ENCODE data around the gene FKBP5. TPM values are rescaled to one million over a fixed set of nuclear protein-coding genes. Genes with fewer than 3 reads are reported as not detected.

Gene FKBP5
- total and polyA plus RNA-seq, 9 of the 15 experiments (the other 6 are each of a cell fraction or from before 2014, with no cell fraction given) = 32.7 to 151 (median 75.0) TPM

DNA sequence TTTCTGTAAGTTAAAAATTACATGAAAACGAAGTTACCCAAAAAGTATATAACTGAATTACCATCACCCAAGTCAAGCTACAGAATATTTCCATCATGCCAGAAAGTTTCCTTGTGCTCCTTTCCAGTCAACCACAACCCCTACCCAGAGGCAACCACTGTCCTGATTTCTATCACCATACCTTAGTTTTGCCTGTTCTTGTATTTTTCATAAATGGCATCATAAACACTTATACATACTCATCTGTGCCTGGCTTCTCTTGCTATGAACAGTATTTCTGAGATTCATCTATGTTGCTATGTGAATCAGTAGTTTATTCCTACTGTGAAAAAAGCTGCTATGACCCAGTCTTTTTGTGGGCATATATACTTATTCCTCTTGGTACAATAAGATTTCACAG, 7.4 kb downstream of the FKBP5 start:
- POLR2A ChIA-PET = interaction anchor here (1.1 to 2.3 kb wide), 2 partner anchors 13 to 61 kb away, joined by 3 to 11 read pairs; no protein-coding TSS in a partner anchor
- no peak overlapping the region for H3K4me2 ChIP-seq (ENCODE audit: insufficient read depth, low read length)
- DNase-seq (ENCODE audit: extremely low read depth in 1 of 4, low spot score in 3 of 4) (no peak), FAIRE-seq (no peak), ATAC-seq (no peak)
- peaks cover 45% of the 10 kb centered on the region for H3K36me3 ChIP-seq (ENCODE audit: control insufficient read depth, insufficient read depth, low read length)
- no peaks in the 10 kb centered on the region for H3K9me1 ChIP-seq (ENCODE audit: control insufficient read depth, insufficient read depth, low read length)
- no peak overlapping the region for H3K4me3 ChIP-seq
- H2AFZ ChIP-seq (ENCODE audit: low read depth, low read length) = no peak overlapping the region
- no peaks in the 10 kb centered on the region for H3K9me3 ChIP-seq (replicated peaks; ENCODE audit: control insufficient read depth, insufficient read depth, low read depth, low read length)
- no peak overlapping the region for H3K9ac ChIP-seq (ENCODE audit: insufficient read depth in 1 of 2, low read depth in 2 of 2, low read length in 2 of 2)
- CTCF ChIA-PET (ENCODE audit: low intra/inter-chr PET ratio) = no interaction called here
- no TSS peak for BruUV-seq (replicated peaks)
- no peak overlapping the region for H3K27ac ChIP-seq (ENCODE audit: extremely low read depth, low read depth, low read length)
- intact Hi-C loops (cut with micrococcal nuclease) = no loop called here
- in situ Hi-C loops (cut with MboI) = no loop called here
- peaks cover 5 to 6% of the 10 kb centered on the region in 2 experiments; a peak in 2 of 5 replicates for H3K4me1 ChIP-seq (replicated peaks in 1 of 2; ENCODE audit: control insufficient read depth in 2 of 2, insufficient read depth in 2 of 2, low read length in 2 of 2)
- no peaks in the 10 kb centered on the region for H4K20me1 ChIP-seq (replicated peaks; ENCODE audit: control insufficient read depth, insufficient read depth, low read length)
- peaks cover 97% of the 10 kb centered on the region for H3K79me2 ChIP-seq (ENCODE audit: control insufficient read depth, insufficient read depth, low read length)
- WGBS (ENCODE audit: insufficient coverage, low coverage, missing lambda C conversion rate) = 60% methylated on average over 1 of the region's 1 CpG
- H3K27me3 ChIP-seq (ENCODE audit: control insufficient read depth in 2 of 2, insufficient read depth in 2 of 2, low read length in 2 of 2) = no peaks in the 10 kb centered on the region
- no peak for TF ChIP-seq RBM25 (IDR thresholded peaks at IDR 0.05; ENCODE audit: low read depth, low read length, severe bottlenecking)
- no peak for TF ChIP-seq ETS2 (tag; IDR thresholded peaks at IDR 0.05; ENCODE audit: borderline replicate concordance, poor library complexity, severe bottlenecking)
- no peak for TF ChIP-seq TFE3 (CRISPR knock-in tag; IDR thresholded peaks at IDR 0.05)
- TF ChIP-seq RBM17 (IDR thresholded peaks at IDR 0.05; ENCODE audit: borderline replicate concordance, low read depth, low read length) = no peak
- TF ChIP-seq ILK (tag; IDR thresholded peaks at IDR 0.05; ENCODE audit: borderline replicate concordance, low read depth) = no peak
- no peak for TF ChIP-seq AFF1 (IDR thresholded peaks at IDR 0.05; ENCODE audit: low read depth in 1 of 2, partially characterized antibody in 2 of 2)
- no peak for TF ChIP-seq HDAC2 (IDR thresholded peaks at IDR 0.05)
- no peak for TF ChIP-seq DLX4 (CRISPR knock-in tag; IDR thresholded peaks at IDR 0.05)
- no peak for TF ChIP-seq FOXJ2 (tag; IDR thresholded peaks at IDR 0.05)
- TF ChIP-seq IFI16 (CRISPR knock-in tag; IDR thresholded peaks at IDR 0.05) = no peak
- no peak for TF ChIP-seq NR3C1 (CRISPR knock-in tag; IDR thresholded peaks at IDR 0.05)
- no peak for TF ChIP-seq AFF4 (CRISPR knock-in tag; IDR thresholded peaks at IDR 0.05)
